SK-N-MC (cell line): ENCODE measurements around the gene FUT8.

ENCODE experiments used
- EZH2 ChIP-seq: fragments of 200-600 bp; sonication (generic); IDR thresholded peaks from one replicate; pipeline ENCODE4 v1.6.1; 2017; ENCODE audit warnings: antibody characterized with exemption
- FOXP2 ChIP-seq: optimal IDR thresholded peaks from 2 replicates; pipeline ENCODE3; 2011; ENCODE audit warnings: mild to moderate bottlenecking, moderate library complexity; ENCODE audit not compliant: insufficient read depth; ENCODE audit errors: extremely low read length, control extremely low read depth
- POLR2AphosphoS5 ChIP-seq: IDR thresholded peaks from 2 replicates; pipeline ENCODE4 v1.6.1; 2012; ENCODE audit warnings: mild to moderate bottlenecking, low read depth, low read length, borderline replicate concordance

DNA sequence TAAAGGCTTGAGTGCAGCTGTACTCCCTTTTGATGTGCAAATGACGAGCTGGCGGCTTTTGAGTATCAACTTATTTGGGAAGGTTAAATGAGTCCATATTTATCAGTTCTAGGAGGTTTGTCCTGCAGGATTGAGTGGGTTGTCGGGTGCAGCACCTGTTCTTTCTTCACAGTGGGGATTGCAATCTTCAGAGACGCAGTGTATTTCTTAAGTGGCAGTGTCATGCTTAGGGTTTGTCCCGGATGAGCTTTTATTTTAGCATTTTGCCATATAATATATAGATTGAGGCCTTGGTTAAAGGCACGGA, 1.2 kb downstream of the FUT8 start:
- TF ChIP-seq POLR2AphosphoS5, result no peak
- TF ChIP-seq EZH2, result no peak
- TF ChIP-seq FOXP2, result no peak
